Measurements from ENCODE around the gene TECPR1. TPM values are rescaled to one million over a fixed set of nuclear protein-coding genes. Genes with fewer than 3 reads are reported as not detected.

Gene TECPR1, protein sequence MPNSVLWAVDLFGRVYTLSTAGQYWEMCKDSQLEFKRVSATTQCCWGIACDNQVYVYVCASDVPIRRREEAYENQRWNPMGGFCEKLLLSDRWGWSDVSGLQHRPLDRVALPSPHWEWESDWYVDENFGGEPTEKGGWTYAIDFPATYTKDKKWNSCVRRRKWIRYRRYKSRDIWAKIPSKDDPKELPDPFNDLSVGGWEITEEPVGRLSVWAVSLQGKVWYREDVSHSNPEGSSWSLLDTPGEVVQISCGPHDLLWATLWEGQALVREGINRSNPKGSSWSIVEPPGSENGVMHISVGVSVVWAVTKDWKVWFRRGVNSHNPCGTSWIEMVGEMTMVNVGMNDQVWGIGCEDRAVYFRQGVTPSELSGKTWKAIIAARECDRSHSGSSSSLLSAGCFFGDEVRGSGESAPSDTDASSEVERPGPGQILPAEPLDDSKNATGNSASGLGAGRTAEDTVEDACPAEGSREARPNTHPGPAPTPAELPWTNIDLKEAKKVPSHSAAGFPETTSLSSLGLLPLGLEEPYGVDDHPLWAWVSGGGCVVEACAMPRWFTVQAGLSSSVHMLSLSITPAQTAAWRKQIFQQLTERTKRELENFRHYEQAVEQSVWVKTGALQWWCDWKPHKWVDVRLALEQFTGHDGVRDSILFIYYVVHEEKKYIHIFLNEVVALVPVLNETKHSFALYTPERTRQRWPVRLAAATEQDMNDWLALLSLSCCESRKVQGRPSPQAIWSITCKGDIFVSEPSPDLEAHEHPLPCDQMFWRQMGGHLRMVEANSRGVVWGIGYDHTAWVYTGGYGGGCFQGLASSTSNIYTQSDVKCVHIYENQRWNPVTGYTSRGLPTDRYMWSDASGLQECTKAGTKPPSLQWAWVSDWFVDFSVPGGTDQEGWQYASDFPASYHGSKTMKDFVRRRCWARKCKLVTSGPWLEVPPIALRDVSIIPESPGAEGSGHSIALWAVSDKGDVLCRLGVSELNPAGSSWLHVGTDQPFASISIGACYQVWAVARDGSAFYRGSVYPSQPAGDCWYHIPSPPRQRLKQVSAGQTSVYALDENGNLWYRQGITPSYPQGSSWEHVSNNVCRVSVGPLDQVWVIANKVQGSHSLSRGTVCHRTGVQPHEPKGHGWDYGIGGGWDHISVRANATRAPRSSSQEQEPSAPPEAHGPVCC
- 15.3 and 19.2 TPM in 2 replicates for total RNA-seq (2014; rRNA removed; shearing (Covaris generic))
- 21.2 and 40.2 TPM in 2 replicates for polyA plus RNA-seq (2015; cell fraction: cytosol; rRNA removed)
- 45.5 and 72.2 TPM in 2 replicates for polyA plus RNA-seq (2015; cell fraction: nucleus; rRNA removed)

- peak; percentile 94 for DNase-seq (ENCODE audit: low read depth, low spot score)
- in situ Hi-C loops (cut with HindIII; ENCODE audit: low pct_unique_long_range_greater_than_20kb, low sequenced_read_pairs): no loop called here
Observed at GRCh38 chr7:98251601-98252424, at the start of gene TECPR1. Gene TECPR1 (minus strand): TSS chr7:98252232. CDS start chr7:98246146, 6,086 bp downstream.

- no peak for DNase-seq (ENCODE audit: low read depth, low spot score)
- in situ Hi-C loops (cut with HindIII; ENCODE audit: low pct_unique_long_range_greater_than_20kb, low sequenced_read_pairs): no loop called here
Observed at GRCh38 chr7:98300595-98301372, 48.8 kb upstream of the TECPR1 start.

DNA sequence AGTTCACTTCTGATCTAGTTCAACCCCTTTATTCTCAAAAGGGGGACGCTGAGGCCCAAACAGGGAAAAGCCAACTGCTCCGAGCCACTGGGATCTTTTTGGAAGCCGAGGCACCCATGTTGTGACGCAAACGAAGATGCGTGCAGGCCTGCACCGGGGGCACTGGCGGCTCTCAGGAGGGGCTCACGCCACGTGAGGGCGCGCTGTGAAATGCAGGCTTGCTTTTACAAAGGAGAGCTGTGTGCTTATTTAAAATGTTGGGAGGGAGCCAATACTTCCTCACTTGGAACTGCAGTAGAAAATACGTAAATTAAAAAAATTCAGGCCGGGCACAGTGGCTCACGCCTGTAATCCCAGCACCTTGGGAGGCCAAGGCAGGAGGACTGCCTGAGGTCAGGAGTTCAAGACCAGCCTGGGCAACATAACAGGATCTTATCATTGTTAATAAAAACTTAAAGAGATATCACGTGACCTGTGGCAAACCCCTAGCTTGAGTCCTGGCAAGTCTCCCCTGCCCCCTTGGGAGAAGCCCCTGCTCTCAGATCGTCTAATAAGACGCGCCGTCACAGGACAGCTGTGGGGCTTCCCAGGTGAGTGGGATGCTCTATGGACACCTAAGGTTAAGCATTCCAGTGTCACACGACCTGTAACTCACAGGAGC lies 45.7 kb upstream of the TECPR1 start:
- in situ Hi-C loops (cut with HindIII; ENCODE audit: low pct_unique_long_range_greater_than_20kb, low sequenced_read_pairs): no loop called here
- peak; percentile 84 for DNase-seq (ENCODE audit: low read depth, low spot score)

GRCh38 chr7:98296833-98297232 lies 44.8 kb upstream of the TECPR1 start:
- no peak for DNase-seq (ENCODE audit: low read depth, low spot score)
- in situ Hi-C loops (cut with HindIII; ENCODE audit: low pct_unique_long_range_greater_than_20kb, low sequenced_read_pairs): no loop called here

GRCh38 chr7:98295467-98296192 lies 43.6 kb upstream of the TECPR1 start:
- DNase-seq (ENCODE audit: low read depth, low spot score): peak; percentile 48
- in situ Hi-C loops (cut with HindIII; ENCODE audit: low pct_unique_long_range_greater_than_20kb, low sequenced_read_pairs): no loop called here

- DNase-seq (ENCODE audit: low read depth, low spot score): peak; percentile 82
- in situ Hi-C loops (cut with HindIII; ENCODE audit: low pct_unique_long_range_greater_than_20kb, low sequenced_read_pairs): no loop called here
Observed at GRCh38 chr7:98294798-98295382, 42.9 kb upstream of the TECPR1 start.

DNA sequence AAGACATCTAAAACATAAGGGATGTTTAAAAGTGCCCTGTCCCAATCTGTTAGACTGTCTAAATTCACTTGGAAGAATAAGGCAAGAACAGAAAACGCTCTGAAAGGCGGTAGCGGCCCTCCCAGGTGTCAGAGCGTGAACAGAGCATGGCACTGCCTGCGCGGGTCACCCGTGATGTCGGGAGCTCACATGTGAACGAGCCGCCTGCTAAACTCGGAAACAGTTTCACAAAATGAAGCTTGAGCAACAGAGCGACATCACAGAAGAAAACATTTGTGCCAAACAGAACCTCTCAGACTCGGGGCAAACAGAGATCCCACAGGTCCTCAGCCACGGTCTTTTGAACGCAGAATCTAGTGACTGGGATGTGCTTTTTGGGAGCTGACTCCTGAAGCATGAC lies 42.3 kb upstream of the TECPR1 start:
- no peak for DNase-seq (ENCODE audit: low read depth, low spot score)
- in situ Hi-C loops (cut with HindIII; ENCODE audit: low pct_unique_long_range_greater_than_20kb, low sequenced_read_pairs): no loop called here

GRCh38 chr7:98293746-98294145 lies 41.7 kb upstream of the TECPR1 start:
- in situ Hi-C loops (cut with HindIII; ENCODE audit: low pct_unique_long_range_greater_than_20kb, low sequenced_read_pairs): no loop called here
- DNase-seq (ENCODE audit: low read depth, low spot score): no peak

DNA sequence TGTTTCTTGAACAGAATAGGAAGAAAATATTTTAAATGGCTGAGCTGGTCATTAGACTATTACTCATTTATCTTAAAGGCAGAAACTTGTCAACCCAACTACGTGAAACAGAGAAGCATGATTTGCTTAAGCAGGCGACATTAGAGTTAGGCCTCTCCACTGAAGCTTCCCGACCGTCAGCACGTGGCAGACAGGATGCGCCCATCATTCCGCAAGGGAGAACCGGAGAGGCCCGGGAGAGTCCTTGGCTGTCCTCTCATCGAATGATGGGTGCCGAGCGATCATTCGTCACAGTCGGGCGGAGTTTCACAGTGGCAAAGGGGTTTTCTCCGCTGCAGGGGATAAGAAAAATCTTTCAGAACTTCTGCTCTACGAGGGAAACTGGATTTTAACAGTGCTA lies 41.2 kb upstream of the TECPR1 start:
- DNase-seq (ENCODE audit: low read depth, low spot score): no peak
- in situ Hi-C loops (cut with HindIII; ENCODE audit: low pct_unique_long_range_greater_than_20kb, low sequenced_read_pairs): no loop called here

DNA sequence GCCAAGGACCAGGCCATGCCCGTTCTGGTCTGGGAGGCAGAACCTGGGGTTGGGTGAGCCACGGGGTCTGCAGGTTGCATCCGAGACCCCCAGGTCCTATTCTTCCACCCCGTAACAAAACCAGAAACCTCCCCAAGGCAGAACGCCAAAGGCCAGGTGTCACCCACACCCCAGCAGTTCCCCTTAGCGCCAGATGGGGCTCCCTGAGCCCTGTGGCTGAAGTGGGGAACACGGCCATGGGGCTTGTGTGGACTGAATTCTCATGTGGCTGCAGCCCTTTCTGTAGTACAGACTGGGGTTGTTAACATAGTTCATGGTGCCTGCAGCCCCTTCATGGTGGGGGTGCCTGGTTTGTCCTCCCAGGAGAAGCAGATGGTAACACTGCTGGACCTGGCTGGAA lies 39.7 kb upstream of the TECPR1 start:
- no peak for DNase-seq (ENCODE audit: low read depth, low spot score)
- in situ Hi-C loops (cut with HindIII; ENCODE audit: low pct_unique_long_range_greater_than_20kb, low sequenced_read_pairs): no loop called here

DNA sequence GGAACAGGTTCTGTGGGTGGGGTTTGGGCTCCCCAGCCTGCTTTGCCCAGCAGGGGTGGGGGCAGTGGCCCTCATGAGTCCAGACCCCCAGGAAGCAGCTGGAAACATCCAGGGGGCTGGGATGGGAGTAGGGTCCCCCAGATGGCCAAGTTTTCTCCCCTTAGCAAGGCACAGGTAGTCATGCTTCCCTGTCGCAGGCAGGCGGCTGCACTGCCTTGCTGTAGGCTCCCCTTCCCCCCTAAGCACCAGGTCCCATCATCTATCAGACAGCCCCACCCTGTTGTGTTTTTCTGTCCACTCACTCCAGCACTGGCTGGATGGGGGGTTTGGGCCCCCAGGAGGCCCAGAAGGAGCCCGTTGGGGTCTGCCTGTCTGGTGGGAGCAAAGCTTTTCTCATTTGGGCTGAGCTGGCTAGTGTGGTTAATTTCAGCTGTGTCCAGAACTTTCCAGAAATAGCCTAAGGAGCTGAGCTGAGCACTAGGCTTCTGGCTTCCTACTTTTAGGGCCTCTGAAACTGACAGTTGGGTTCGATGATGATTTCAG lies 37.4 kb upstream of the TECPR1 start:
- no peak for DNase-seq (ENCODE audit: low read depth, low spot score)
- in situ Hi-C loops (cut with HindIII; ENCODE audit: low pct_unique_long_range_greater_than_20kb, low sequenced_read_pairs): no loop called here

- no peak for DNase-seq (ENCODE audit: low read depth, low spot score)
- in situ Hi-C loops (cut with HindIII; ENCODE audit: low pct_unique_long_range_greater_than_20kb, low sequenced_read_pairs): no loop called here
Observed at GRCh38 chr7:98288064-98288823, 36.2 kb upstream of the TECPR1 start.

DNA sequence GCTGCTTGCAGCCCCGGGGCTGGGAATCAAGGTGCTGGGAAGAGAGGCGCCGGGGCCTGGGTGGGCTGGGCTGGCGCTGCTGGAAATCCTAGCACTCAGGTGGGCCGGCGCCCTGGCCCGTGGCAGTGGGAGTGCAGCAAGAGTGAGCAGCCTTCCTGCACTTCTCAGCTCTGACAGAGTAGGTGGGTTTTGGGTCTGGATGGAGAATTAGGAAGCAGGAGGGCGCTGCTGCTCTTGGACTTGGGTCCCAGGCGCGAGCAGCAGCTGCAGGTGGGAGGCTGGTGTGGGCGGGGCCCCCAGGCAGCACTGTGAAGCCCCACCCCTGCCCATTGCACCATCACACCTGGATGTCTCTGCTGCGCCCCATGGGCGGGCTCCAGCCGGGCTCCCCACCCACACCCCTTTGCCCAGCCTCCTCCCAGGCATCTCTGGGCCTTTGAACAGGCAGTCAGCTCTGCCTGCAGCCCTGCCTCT lies 35.5 kb upstream of the TECPR1 start:
- DNase-seq (ENCODE audit: low read depth, low spot score): no peak
- in situ Hi-C loops (cut with HindIII; ENCODE audit: low pct_unique_long_range_greater_than_20kb, low sequenced_read_pairs): no loop called here

All from SK-MEL-5 (cell line).